ENCODE results near the gene LCN12. TPM values are rescaled to one million over a fixed set of nuclear protein-coding genes. Genes with fewer than 3 reads are reported as not detected.

The LCN12 gene
- total RNA-seq, 1 experiment from 2014 or later = 2.5 TPM

DNA sequence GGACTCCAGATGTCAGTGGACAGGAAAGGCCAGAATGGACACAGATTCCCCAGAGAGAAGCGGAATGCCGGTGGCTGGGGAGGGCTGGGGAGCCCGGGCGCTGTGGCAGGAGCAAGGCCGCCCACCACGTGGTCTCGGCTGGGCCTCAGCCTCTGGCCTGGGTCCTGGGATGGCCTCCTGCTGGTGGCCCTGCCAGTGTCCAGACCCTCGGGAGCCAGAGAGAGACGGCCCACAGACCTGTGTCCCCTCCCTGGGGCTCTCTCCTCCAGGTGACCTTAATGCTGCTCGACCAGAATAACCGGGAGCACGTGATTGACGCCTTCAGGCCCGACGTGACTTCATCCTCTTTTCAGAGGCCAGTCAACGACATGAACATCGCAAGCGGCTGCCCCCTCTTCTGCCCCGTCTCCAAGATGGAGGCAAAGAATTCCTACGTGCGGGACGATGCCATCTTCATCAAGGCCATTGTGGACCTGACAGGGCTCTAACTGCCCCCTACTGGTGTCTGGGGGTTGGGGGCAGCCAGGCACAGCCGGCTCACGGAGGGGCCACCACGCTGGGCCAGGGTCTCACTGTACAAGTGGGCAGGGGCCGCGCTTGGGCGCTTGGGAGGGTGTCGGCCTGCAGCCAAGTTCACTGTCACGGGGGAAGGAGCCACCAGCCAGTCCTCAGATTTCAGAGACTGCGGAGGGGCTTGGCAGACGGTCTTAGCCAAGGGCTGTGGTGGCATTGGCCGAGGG, 26.5 kb upstream of the LCN12 start:
- CTCF ChIA-PET = no interaction called here
- Histone ChIP-seq H3K27ac (ENCODE audit: low read length) (no peak overlapping the region), H3K9me3 (ENCODE audit: control insufficient read depth, insufficient read depth, low read depth, low read length) (no peaks in the 10 kb centered on the region), H3K4me1 (ENCODE audit: control insufficient read depth, insufficient read depth, low read length) (no peaks in the 10 kb centered on the region), H3K4me3 (ENCODE audit: low read depth in 2 of 2, low read length in 2 of 2) (no peak overlapping the region), H3K27me3 (ENCODE audit: control insufficient read depth, insufficient read depth, low read length) (no peaks in the 10 kb centered on the region), H3K36me3 (ENCODE audit: control insufficient read depth, insufficient read depth, low read length) (peaks cover 5% of the 10 kb centered on the region)
- TF ChIP-seq SIN3A (IDR thresholded peaks at IDR 0.05; ENCODE audit: borderline replicate concordance, insufficient read depth, low read depth, low read length) (no peak), TCF7L2 (IDR thresholded peaks at IDR 0.05; ENCODE audit: low read depth, low read length) (no peak)
- TF ChIP-seq, protein P1, sequence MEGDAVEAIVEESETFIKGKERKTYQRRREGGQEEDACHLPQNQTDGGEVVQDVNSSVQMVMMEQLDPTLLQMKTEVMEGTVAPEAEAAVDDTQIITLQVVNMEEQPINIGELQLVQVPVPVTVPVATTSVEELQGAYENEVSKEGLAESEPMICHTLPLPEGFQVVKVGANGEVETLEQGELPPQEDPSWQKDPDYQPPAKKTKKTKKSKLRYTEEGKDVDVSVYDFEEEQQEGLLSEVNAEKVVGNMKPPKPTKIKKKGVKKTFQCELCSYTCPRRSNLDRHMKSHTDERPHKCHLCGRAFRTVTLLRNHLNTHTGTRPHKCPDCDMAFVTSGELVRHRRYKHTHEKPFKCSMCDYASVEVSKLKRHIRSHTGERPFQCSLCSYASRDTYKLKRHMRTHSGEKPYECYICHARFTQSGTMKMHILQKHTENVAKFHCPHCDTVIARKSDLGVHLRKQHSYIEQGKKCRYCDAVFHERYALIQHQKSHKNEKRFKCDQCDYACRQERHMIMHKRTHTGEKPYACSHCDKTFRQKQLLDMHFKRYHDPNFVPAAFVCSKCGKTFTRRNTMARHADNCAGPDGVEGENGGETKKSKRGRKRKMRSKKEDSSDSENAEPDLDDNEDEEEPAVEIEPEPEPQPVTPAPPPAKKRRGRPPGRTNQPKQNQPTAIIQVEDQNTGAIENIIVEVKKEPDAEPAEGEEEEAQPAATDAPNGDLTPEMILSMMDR (IDR thresholded peaks at IDR 0.05) = no peak
- TF ChIP-seq, protein P2, sequence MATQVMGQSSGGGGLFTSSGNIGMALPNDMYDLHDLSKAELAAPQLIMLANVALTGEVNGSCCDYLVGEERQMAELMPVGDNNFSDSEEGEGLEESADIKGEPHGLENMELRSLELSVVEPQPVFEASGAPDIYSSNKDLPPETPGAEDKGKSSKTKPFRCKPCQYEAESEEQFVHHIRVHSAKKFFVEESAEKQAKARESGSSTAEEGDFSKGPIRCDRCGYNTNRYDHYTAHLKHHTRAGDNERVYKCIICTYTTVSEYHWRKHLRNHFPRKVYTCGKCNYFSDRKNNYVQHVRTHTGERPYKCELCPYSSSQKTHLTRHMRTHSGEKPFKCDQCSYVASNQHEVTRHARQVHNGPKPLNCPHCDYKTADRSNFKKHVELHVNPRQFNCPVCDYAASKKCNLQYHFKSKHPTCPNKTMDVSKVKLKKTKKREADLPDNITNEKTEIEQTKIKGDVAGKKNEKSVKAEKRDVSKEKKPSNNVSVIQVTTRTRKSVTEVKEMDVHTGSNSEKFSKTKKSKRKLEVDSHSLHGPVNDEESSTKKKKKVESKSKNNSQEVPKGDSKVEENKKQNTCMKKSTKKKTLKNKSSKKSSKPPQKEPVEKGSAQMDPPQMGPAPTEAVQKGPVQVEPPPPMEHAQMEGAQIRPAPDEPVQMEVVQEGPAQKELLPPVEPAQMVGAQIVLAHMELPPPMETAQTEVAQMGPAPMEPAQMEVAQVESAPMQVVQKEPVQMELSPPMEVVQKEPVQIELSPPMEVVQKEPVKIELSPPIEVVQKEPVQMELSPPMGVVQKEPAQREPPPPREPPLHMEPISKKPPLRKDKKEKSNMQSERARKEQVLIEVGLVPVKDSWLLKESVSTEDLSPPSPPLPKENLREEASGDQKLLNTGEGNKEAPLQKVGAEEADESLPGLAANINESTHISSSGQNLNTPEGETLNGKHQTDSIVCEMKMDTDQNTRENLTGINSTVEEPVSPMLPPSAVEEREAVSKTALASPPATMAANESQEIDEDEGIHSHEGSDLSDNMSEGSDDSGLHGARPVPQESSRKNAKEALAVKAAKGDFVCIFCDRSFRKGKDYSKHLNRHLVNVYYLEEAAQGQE (IDR thresholded peaks at IDR 0.05; ENCODE audit: insufficient read depth in 1 of 2, low read depth in 2 of 2, low read length in 1 of 2) = no peak
- POLR2A ChIA-PET = interaction anchor here (0.6 kb wide), 1 partner anchor 17 kb away, joined by 4 read pairs; no protein-coding TSS in a partner anchor
- BruUV-seq (replicated peaks) = no TSS peak
- in situ Hi-C loops (cut with HindIII; ENCODE audit: low pct_unique_long_range_greater_than_20kb, low sequenced_read_pairs) = no loop called here
- intact Hi-C loops (cut with micrococcal nuclease; ENCODE audit: unreplicated experiment) = no loop called here
- DNase-seq (ENCODE audit: low read depth, low spot score) (no peak), ATAC-seq (0 out of 2 replicates have a peak, but pooled peaks have one; percentile 32)

DNA sequence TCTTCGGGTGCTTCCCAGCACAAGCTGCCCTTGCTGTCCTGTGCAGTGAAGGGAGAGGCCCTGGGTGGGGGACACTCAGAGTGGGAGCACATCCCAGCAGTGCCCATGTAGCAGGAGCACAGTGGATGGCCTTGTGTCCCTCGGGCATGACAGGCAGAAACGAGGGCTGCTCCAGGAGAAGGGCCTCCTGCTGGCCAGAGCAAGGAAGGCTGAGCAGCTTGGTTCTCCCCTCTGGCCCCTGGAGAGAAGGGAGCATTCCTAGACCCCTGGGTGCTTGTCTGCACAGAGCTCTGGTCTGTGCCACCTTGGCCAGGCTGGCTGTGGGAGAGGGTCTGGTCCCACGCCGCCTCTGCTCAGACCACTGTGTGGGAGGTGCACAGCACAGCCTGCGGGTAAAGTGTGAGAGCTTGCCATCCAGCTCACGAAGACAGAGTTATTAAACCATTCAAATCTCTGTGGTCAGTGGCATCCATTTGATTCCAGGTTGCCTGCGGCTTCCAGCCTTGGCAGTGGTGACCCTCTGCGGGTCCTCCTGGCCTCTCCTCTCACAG, 25.8 kb upstream of the LCN12 start:
- BruUV-seq (replicated peaks) = no TSS peak
- in situ Hi-C loops (cut with HindIII; ENCODE audit: low pct_unique_long_range_greater_than_20kb, low sequenced_read_pairs) (no loop called here), intact Hi-C loops (cut with micrococcal nuclease; ENCODE audit: unreplicated experiment) (no loop called here)
- H3K4me3 ChIP-seq (ENCODE audit: low read depth in 2 of 2, low read length in 2 of 2) = no peak overlapping the region
- ChIA-PET CTCF (no interaction called here), POLR2A (no interaction called here)
- ATAC-seq (peak; percentile 63; the same call in 1 of the 2 replicates), DNase-seq (ENCODE audit: low read depth, low spot score) (no peak)
- H3K27ac ChIP-seq (ENCODE audit: low read length) = no peak overlapping the region
- no peak for TF ChIP-seq TCF7L2 (IDR thresholded peaks at IDR 0.05; ENCODE audit: low read depth, low read length)
- no peak for TF ChIP-seq POLR2AphosphoS5 (IDR thresholded peaks at IDR 0.05; ENCODE audit: low read depth, low read length)
- TF ChIP-seq SIN3A (IDR thresholded peaks at IDR 0.05; ENCODE audit: borderline replicate concordance, insufficient read depth, low read depth, low read length) = no peak
- TF ChIP-seq, protein P1 (IDR thresholded peaks at IDR 0.05) = no peak; the same call in 1 of the 2 replicates
- H3K27me3 ChIP-seq (ENCODE audit: control insufficient read depth, insufficient read depth, low read length) = no peaks in the 10 kb centered on the region
- H3K36me3 ChIP-seq (ENCODE audit: control insufficient read depth, insufficient read depth, low read length) = peaks cover 5% of the 10 kb centered on the region
- no peaks in the 10 kb centered on the region for H3K9me3 ChIP-seq (ENCODE audit: control insufficient read depth, insufficient read depth, low read depth, low read length)
- H3K4me1 ChIP-seq (ENCODE audit: control insufficient read depth, insufficient read depth, low read length) = no peaks in the 10 kb centered on the region

Measured in Panc1 (cell line).